Mucosa of descending colon (tissue), 3 donors: ENCODE data around the gene KAT7. TPM values are rescaled to one million over a fixed set of nuclear protein-coding genes. Genes with fewer than 3 reads are reported as not detected.

Experiments
- ATAC-seq: fragments of 200-7000 bp; cut with Tn5 transposase; one replicate; pipeline ENCODE4 v1.9.1; 2020; ENCODE audit warnings: mild to moderate bottlenecking, moderate library complexity
- DNase-seq, 3 donors: peaks; one replicate each; pipeline ENCODE4 v3.0.0-alpha.2; 2020
- H3K36me3 ChIP-seq: fragments of 200-600 bp; one replicate; pipeline ENCODE4 v1.8.0; 2021; ENCODE audit warnings: low read depth, mild to moderate bottlenecking
- H3K4me1 ChIP-seq: fragments of 200-600 bp; one replicate; pipeline ENCODE4 v1.8.0; 2021; ENCODE audit warnings: low read depth, mild to moderate bottlenecking
- H3K4me3 ChIP-seq: fragments of 200-600 bp; one replicate; pipeline ENCODE4 v1.8.0; 2021; ENCODE audit warnings: mild to moderate bottlenecking
- H3K9me3 ChIP-seq: fragments of 200-600 bp; one replicate; pipeline ENCODE4 v1.8.0; 2021; ENCODE audit warnings: mild to moderate bottlenecking
- CTCF ChIP-seq: fragments of 200-600 bp; IDR thresholded peaks from one replicate; pipeline ENCODE4 v1.8.0; 2022; ENCODE audit warnings: antibody characterized with exemption, mild to moderate bottlenecking
- intact Hi-C, 2 donors: fragments of 100-400 bp; cut with DNase I in 1 of 2; cut with micrococcal nuclease in 1 of 2; formaldehyde crosslinking; loops; one replicate each; pipeline versions ENCODE4 v1.11.0 to v1.11.1; 2022; cut with DNase I, micrococcal nuclease
- total RNA-seq, 3 donors: library from RNA; stranded (reverse); fragmentation: NEBNext Ultra II Directional in 2 of 3; extraction: Animal tissue kit (Norgen Biotek cat#: 25700) in 2 of 3; gene quantifications; one replicate each; pipeline versions ENCODE4 v1.2.1 to v1.2.4, GENCODE V29; 2021 to 2023
- donor health status: DM: no; HTN: no; CAD: no; lungs with moderate emphysema.
- donor health status: DM: no; HTN: no; CAD: no.
- donor health status: DM: no; HTN: yes; CAD: no.

The KAT7 gene
- total RNA-seq, 3 donors from 2014 or later = 43.7 to 73.4 (median 59.7) TPM

GRCh38 chr17:49763735-49764558 is 24.5 kb upstream of the KAT7 start, which contains the start of gene FAM117A:
Gene FAM117A, minus strand, starts transcription at chr17:49764131. Its CDS starts 44 bp downstream, at chr17:49764087.
- ATAC-seq = peak; percentile 98
- Histone ChIP-seq H3K36me3 (no peaks in the 10 kb centered on the region), H3K4me1 (peaks cover 18% of the 10 kb centered on the region), H3K4me3 (peak within 1 kb of the TSS; percentile 63), H3K9me3 (no peaks in the 10 kb centered on the region)
- TF ChIP-seq CTCF = no peak
- intact Hi-C loops = no loop called here
- DNase-seq = peak; percentile 95 to 97 (median 97)

- TF ChIP-seq CTCF = no peak
- intact Hi-C loops = no loop called here
- H3K9me3 ChIP-seq = no peaks in the 10 kb centered on the region
- H3K36me3 ChIP-seq = no peaks in the 10 kb centered on the region
- peaks cover 18% of the 10 kb centered on the region for H3K4me1 ChIP-seq
- DNase-seq = no peak
- peak overlapping the region; percentile 63 for H3K4me3 ChIP-seq
- ATAC-seq = no peak
Measured at GRCh38 chr17:49764559-49765180, 23.8 kb upstream of the KAT7 start.

DNA sequence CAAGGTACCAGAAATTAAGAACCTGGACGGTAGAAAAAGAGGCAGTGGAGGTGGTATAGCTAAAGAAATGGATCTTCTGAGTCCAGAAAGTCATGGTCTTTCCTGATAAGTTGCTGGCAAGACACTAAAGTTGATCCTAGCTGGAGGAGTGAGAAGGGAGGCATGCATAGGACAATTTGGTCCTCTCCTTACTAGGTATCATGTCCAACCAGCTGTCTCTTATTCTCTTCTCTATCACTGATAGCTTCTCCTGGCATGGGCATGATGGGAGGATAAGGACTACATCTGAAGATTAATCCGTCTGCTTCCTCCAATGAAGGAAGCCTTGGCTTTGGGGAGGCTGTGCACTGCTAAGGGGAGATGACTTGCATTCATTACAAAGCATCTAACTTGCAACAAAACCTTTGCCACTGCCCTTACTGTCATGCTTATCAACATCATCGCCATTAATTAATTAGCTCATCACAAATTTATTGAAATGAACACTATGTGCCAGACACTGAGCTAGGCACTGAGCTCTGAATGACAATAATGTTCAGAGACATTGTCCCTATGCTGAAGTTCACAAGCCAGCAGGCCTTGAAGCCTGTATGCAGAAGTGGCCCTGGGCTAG is 21.5 kb upstream of the KAT7 start:
- Histone ChIP-seq H3K36me3 (no peaks in the 10 kb centered on the region), H3K4me3 (no peak overlapping the region), H3K4me1 (peaks cover 9% of the 10 kb centered on the region), H3K9me3 (no peaks in the 10 kb centered on the region)
- no peak for ATAC-seq
- TF ChIP-seq CTCF = no peak
- no peak for DNase-seq
- intact Hi-C loops = no loop called here

- no peak for TF ChIP-seq CTCF
- ATAC-seq = no peak
- intact Hi-C loops = loop anchor here in 1 of 2 donors (10.0 kb wide), 1 partner anchor 71 kb away; the partner anchor contains the start of gene SLC35B1
- Histone ChIP-seq H3K9me3 (no peaks in the 10 kb centered on the region), H3K4me3 (no peak overlapping the region), H3K36me3 (no peaks in the 10 kb centered on the region), H3K4me1 (no peaks in the 10 kb centered on the region)
- DNase-seq = no peak
Measured at GRCh38 chr17:49775546-49776260, 12.8 kb upstream of the KAT7 start.
